Measurements from ENCODE around the gene FHIT.

DNA sequence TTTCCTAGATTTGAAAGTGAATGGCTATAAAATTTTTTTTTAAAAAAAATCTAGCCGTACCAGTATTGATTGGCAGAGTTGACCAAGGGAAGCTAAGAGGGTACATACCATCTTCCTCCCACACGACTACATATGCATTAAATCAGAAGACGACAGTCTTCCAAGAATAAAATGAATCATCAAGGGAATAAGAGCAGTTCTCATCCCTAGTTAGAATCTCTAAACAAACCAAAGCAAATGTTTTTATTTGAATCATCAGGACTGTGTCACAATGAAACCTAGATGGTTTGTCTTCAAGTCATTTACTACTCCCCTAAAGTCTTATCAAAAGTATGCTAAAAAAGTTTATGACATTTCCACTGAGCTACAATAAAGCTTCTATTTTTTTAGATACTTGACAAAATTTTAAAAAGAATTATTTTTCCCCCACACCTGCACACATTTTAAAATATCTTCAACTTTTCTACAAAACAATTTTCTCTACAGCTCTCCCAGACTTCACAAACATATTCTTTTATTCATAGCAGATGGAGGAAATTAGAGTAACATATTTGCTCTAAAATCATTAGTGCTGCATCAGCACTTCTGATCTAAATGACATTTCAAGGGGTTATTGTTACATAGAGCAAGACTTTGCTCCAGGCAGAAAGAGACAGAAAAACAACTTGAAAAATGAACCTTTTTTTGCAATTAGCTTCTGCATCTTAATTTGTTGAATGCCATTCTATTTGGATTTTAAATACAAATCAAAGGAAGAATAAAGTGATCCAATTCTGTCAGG, 547.1 kb downstream of the FHIT start:
- TF ChIP-seq, protein P1, sequence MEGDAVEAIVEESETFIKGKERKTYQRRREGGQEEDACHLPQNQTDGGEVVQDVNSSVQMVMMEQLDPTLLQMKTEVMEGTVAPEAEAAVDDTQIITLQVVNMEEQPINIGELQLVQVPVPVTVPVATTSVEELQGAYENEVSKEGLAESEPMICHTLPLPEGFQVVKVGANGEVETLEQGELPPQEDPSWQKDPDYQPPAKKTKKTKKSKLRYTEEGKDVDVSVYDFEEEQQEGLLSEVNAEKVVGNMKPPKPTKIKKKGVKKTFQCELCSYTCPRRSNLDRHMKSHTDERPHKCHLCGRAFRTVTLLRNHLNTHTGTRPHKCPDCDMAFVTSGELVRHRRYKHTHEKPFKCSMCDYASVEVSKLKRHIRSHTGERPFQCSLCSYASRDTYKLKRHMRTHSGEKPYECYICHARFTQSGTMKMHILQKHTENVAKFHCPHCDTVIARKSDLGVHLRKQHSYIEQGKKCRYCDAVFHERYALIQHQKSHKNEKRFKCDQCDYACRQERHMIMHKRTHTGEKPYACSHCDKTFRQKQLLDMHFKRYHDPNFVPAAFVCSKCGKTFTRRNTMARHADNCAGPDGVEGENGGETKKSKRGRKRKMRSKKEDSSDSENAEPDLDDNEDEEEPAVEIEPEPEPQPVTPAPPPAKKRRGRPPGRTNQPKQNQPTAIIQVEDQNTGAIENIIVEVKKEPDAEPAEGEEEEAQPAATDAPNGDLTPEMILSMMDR (IDR thresholded peaks at IDR 0.05) = no peak
- no peak for TF ChIP-seq POLR2A (IDR thresholded peaks at IDR 0.05)
